HG02571 (cell line): ENCODE results near the gene USP17L29.
"Not testable (repeated sequence)": the region's sequence is repeated elsewhere in the genome, so short reads cannot be mapped to it uniquely, and the experiment has no call there.

Experiments used
- ATAC-seq: cut with Tn5 transposase; IDR thresholded peaks from one replicate; pipeline ENCODE4 v1.9.1; 2021; ENCODE audit warnings: mild to moderate bottlenecking, moderate library complexity; ENCODE audit not compliant: unreplicated experiment

USP17L29 gene, protein sequence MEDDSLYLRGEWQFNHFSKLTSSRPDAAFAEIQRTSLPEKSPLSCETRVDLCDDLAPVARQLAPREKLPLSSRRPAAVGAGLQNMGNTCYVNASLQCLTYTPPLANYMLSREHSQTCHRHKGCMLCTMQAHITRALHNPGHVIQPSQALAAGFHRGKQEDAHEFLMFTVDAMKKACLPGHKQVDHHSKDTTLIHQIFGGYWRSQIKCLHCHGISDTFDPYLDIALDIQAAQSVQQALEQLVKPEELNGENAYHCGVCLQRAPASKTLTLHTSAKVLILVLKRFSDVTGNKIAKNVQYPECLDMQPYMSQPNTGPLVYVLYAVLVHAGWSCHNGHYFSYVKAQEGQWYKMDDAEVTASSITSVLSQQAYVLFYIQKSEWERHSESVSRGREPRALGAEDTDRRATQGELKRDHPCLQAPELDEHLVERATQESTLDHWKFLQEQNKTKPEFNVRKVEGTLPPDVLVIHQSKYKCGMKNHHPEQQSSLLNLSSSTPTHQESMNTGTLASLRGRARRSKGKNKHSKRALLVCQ

DNA sequence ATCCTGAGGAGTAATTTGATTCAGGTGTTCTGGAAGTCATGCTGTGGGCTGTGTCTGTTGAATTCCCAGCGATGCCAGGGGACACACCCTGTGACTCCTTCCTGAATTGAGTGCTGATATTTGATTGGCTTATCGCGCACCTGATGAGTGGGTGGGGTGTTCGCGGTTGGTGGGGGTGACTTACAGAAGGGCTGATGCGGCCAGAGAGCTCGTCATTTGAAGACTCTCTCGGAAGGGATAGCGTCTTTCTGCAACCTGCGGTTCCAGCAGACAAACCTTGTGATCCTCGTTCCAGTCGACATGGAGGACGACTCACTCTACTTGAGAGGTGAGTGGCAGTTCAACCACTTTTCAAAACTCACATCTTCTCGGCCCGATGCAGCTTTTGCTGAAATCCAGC lies at the start of gene USP17L29:
Gene USP17L29, plus strand, starts transcription at position 301 of the 400 bp plus-strand sequence. Its CDS starts 0 bp downstream, at position 301.
- ATAC-seq, result not testable (repeated sequence)

DNA sequence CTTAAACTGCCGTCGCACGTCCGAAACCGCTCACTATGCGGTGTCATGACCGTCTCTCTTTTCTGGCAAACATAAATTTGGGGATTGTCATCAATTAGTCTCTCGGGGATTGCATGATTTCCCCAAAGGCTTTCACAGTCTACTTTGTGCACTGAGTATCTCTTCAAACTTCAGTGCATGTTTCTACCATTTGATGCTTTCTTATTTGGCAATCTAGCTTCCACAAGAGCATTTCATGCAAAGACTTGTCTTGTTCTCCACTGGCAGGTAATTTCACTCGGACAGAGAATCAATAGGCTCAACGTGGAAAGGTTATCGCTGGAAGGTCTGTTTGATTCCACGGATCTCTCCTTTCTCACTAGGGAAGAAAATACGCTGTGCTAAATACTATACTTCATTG lies 29.2 kb upstream of the USP17L29 start:
- ATAC-seq, result not testable (repeated sequence)

DNA sequence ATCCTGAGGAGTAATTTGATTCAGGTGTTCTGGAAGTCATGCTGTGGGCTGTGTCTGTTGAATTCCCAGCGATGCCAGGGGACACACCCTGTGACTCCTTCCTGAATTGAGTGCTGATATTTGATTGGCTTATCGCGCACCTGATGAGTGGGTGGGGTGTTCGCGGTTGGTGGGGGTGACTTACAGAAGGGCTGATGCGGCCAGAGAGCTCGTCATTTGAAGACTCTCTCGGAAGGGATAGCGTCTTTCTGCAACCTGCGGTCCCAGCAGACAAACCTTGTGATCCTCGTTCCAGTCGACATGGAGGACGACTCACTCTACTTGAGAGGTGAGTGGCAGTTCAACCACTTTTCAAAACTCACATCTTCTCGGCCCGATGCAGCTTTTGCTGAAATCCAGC lies 28.6 kb upstream of the USP17L29 start, which contains the start of gene USP17L24:
Gene USP17L24, plus strand, starts transcription at position 301 of the 400 bp plus-strand sequence. Its CDS starts 0 bp downstream, at position 301.
- not testable (repeated sequence) for ATAC-seq

DNA sequence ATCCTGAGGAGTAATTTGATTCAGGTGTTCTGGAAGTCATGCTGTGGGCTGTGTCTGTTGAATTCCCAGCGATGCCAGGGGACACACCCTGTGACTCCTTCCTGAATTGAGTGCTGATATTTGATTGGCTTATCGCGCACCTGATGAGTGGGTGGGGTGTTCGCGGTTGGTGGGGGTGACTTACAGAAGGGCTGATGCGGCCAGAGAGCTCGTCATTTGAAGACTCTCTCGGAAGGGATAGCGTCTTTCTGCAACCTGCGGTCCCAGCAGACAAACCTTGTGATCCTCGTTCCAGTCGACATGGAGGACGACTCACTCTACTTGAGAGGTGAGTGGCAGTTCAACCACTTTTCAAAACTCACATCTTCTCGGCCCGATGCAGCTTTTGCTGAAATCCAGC lies 23.8 kb upstream of the USP17L29 start, which contains the start of gene USP17L25:
Gene USP17L25, plus strand, starts transcription at position 301 of the 400 bp plus-strand sequence. Its CDS starts 0 bp downstream, at position 301.
- ATAC-seq, result not testable (repeated sequence)

DNA sequence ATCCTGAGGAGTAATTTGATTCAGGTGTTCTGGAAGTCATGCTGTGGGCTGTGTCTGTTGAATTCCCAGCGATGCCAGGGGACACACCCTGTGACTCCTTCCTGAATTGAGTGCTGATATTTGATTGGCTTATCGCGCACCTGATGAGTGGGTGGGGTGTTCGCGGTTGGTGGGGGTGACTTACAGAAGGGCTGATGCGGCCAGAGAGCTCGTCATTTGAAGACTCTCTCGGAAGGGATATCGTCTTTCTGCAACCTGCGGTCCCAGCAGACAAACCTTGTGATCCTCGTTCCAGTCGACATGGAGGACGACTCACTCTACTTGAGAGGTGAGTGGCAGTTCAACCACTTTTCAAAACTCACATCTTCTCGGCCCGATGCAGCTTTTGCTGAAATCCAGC lies 19.1 kb upstream of the USP17L29 start, which contains the start of gene USP17L26:
Gene USP17L26, plus strand, starts transcription at position 301 of the 400 bp plus-strand sequence. Its CDS starts 0 bp downstream, at position 301.
- ATAC-seq, result not testable (repeated sequence)

DNA sequence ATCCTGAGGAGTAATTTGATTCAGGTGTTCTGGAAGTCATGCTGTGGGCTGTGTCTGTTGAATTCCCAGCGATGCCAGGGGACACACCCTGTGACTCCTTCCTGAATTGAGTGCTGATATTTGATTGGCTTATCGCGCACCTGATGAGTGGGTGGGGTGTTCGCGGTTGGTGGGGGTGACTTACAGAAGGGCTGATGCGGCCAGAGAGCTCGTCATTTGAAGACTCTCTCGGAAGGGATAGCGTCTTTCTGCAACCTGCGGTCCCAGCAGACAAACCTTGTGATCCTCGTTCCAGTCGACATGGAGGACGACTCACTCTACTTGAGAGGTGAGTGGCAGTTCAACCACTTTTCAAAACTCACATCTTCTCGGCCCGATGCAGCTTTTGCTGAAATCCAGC lies 14.3 kb upstream of the USP17L29 start, which contains the start of gene USP17L5:
Gene USP17L5, plus strand, starts transcription at position 301 of the 400 bp plus-strand sequence. Its CDS starts 0 bp downstream, at position 301.
- not testable (repeated sequence) for ATAC-seq

DNA sequence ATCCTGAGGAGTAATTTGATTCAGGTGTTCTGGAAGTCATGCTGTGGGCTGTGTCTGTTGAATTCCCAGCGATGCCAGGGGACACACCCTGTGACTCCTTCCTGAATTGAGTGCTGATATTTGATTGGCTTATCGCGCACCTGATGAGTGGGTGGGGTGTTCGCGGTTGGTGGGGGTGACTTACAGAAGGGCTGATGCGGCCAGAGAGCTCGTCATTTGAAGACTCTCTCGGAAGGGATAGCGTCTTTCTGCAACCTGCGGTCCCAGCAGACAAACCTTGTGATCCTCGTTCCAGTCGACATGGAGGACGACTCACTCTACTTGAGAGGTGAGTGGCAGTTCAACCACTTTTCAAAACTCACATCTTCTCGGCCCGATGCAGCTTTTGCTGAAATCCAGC lies 9.6 kb upstream of the USP17L29 start, which contains the start of gene USP17L27:
Gene USP17L27, plus strand, starts transcription at position 301 of the 400 bp plus-strand sequence. Its CDS starts 0 bp downstream, at position 301.
- ATAC-seq, result not testable (repeated sequence)

DNA sequence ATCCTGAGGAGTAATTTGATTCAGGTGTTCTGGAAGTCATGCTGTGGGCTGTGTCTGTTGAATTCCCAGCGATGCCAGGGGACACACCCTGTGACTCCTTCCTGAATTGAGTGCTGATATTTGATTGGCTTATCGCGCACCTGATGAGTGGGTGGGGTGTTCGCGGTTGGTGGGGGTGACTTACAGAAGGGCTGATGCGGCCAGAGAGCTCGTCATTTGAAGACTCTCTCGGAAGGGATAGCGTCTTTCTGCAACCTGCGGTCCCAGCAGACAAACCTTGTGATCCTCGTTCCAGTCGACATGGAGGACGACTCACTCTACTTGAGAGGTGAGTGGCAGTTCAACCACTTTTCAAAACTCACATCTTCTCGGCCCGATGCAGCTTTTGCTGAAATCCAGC lies 4.8 kb upstream of the USP17L29 start, which contains the start of gene USP17L28:
Gene USP17L28, plus strand, starts transcription at position 301 of the 400 bp plus-strand sequence. Its CDS starts 0 bp downstream, at position 301.
- ATAC-seq, result not testable (repeated sequence)

DNA sequence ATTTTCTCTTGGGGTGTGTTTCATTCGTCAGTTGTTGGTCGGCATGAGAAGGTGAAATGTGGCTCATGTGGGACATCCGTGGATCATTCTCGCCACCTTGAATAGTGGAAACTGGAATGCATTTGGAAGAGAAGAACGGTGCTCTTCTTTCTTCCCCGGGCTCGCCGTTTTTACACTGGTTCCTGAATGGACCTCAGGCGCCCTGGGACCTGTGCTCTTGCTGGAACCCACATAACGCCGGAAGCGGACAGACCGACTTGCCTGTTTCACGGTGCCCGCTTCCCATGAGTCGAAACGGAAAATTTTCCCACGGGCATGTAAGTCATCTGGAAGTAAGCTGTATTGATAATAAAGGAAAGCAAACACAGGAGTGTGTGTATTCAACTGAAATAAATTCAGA lies 2.6 kb upstream of the USP17L29 start:
- not testable (repeated sequence) for ATAC-seq

DNA sequence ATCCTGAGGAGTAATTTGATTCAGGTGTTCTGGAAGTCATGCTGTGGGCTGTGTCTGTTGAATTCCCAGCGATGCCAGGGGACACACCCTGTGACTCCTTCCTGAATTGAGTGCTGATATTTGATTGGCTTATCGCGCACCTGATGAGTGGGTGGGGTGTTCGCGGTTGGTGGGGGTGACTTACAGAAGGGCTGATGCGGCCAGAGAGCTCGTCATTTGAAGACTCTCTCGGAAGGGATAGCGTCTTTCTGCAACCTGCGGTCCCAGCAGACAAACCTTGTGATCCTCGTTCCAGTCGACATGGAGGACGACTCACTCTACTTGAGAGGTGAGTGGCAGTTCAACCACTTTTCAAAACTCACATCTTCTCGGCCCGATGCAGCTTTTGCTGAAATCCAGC lies 9.4 kb downstream of the USP17L29 start, which contains the start of gene USP17L30:
Gene USP17L30, plus strand, starts transcription at position 301 of the 400 bp plus-strand sequence. Its CDS starts 0 bp downstream, at position 301.
- not testable (repeated sequence) for ATAC-seq

DNA sequence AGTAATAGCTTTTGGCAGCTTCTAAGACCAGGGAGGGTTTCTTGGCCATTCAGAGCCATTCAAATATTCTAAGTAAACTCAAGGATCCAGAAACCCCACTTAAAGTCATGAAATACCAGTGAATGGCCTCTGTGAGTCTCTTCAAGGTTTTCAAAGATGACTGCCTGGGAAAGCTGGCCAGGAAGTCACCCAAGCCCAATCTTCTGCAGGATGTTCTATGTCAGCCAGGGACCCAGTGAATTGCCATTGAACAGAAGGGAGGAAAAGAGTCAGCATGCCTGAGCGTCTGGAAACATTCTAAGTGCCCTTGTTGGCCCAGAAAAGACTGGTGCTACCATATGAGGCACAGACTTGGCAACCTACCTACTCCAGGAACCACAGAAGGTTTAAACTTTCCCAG lies 26.4 kb downstream of the USP17L29 start:
- ATAC-seq, result not testable (repeated sequence)

DNA sequence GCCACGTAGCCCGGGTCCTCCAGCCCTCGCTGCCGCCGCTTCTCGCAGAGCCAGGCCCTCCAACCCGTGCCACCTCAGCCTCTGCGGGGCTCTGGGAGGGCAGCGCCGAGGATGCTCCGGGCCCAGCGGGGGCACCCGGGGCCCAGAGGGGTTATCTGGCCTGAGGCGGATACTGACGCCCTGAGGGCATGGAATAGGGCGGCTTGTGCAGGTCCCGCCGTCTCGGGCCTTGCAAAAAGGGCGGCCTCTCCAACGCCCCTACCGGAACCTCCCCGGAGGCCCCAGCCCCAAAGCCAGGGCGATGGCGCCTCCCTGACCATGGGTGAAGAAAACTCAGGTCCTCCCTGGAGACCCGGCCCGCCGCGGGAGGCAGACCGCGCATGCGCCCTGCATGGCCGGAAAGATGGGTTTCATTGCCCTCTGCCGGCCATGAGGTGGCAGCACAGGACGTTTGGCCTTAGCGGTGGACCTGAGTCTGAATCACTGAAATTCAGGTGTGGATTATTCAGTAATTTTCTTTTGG lies 27.6 kb downstream of the USP17L29 start:
- ATAC-seq, result not testable (repeated sequence)

DNA sequence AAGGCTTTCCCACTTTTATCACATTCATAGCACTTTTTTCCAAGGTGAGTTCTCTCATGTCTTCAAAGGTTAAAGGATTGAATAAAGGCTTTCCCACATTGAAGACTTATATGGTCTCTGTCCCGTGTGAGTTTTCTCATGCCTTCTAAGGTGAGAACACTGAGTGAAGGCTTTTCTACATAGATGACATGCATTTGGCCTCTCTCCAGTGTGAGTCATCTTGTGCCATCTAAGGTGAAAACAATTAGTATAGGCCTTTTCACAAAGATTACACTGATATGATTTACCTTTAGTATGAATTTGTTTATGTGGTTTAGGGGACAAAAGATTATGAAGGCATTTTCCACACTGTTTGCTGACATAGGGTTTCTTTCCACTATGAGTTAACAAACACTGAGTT lies 30.7 kb downstream of the USP17L29 start:
- ATAC-seq, result no peak

DNA sequence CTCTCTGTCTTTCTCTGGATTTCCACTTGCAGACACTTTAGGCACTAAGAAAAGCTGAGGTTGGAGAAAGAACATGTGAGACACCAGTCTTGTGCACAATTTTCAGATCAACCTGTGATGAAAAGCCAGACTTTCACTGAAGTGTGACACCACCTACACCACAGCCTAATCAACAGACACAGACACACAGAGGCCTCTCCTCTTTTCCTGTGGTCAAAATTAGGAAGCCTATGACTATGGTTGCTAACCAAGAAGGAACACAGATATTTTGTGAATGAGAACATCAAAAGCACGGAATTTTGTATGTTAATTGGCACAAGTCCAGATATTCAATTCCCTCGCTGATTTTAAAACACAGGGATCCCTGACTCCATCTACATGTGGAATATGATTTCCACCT lies 35.6 kb downstream of the USP17L29 start:
- not testable (repeated sequence) for ATAC-seq
